Smooth muscle cell (in vitro differentiated cells): ENCODE measurements around the gene RUBCNL. TPM values are rescaled to one million over a fixed set of nuclear protein-coding genes. Genes with fewer than 3 reads are reported as not detected.

Experiments used
- DNase-seq: peaks from one replicate; lab custom pipeline; 2025; ENCODE audit not compliant: unreplicated experiment; lab: John Stamatoyannopoulos, UW
- H2AFZ ChIP-seq: fragments of 200-600 bp; sonication (generic); 2 replicates; pipeline ENCODE4 v1.6.0; 2016; ENCODE audit warnings: antibody characterized with exemption, low read depth, mild to moderate bottlenecking
- H3F3A ChIP-seq: fragments of 200-600 bp; sonication (generic); 2 replicates; pipeline ENCODE4 v1.6.0; 2017; ENCODE audit warnings: antibody characterized with exemption, low read depth
- H3K27ac ChIP-seq: fragments of 200-600 bp; sonication (generic); 2 replicates; pipeline ENCODE4 v1.5.1; 2016; ENCODE audit warnings: low read depth, mild to moderate bottlenecking
- H3K27me3 ChIP-seq: fragments of 200-600 bp; sonication (generic); 2 replicates; pipeline ENCODE4 v1.6.1; 2016; ENCODE audit warnings: low read depth, mild to moderate bottlenecking
- H3K36me3 ChIP-seq: fragments of 200-600 bp; sonication (generic); 2 replicates; pipeline ENCODE4 v1.5.1; 2016; ENCODE audit warnings: low read depth
- H3K4me1 ChIP-seq: fragments of 200-600 bp; sonication (generic); 2 replicates; pipeline ENCODE4 v1.5.1; 2016; ENCODE audit warnings: low read depth
- H3K4me2 ChIP-seq: fragments of 200-600 bp; sonication (generic); 2 replicates; pipeline ENCODE4 v1.6.0; 2016; ENCODE audit warnings: mild to moderate bottlenecking
- H3K4me3 ChIP-seq: fragments of 200-600 bp; sonication (generic); 2 replicates; pipeline ENCODE4 v1.5.1; 2016; ENCODE audit warnings: mild to moderate bottlenecking
- H3K79me2 ChIP-seq: fragments of 200-600 bp; sonication (generic); 2 replicates; pipeline ENCODE4 v1.6.0; 2016; ENCODE audit warnings: low read depth, mild to moderate bottlenecking
- H3K9ac ChIP-seq: fragments of 200-600 bp; sonication (generic); 2 replicates; pipeline ENCODE4 v1.6.0; 2016; ENCODE audit warnings: low read depth
- H3K9me3 ChIP-seq: fragments of 200-600 bp; sonication (generic); replicated peaks from 2 replicates; pipeline ENCODE4 v1.5.1; 2016; ENCODE audit warnings: low read depth
- H4K20me1 ChIP-seq: fragments of 200-600 bp; sonication (generic); 2 replicates; pipeline ENCODE4 v1.6.0; 2016; ENCODE audit warnings: low read depth
- WGBS: methylation state at CpG from one replicate; pipeline ENCODE4 v1.1.7; 2016; ENCODE audit warnings: low lambda C conversion rate; 5-methylcytosine and 5-hydroxymethylcytosine counted together
- polyA plus RNA-seq: library from polyadenylated mRNA; unstranded; fragments of >200 nt; fragmentation: Nextera tagmentation; extraction: Ambion mirVana; gene quantifications from 2 replicates; pipeline ENCODE4 v1.2.1, GENCODE V29; 2016
- total RNA-seq: library from RNA; depleted of rRNA; stranded (reverse); fragments of >200 nt; gene quantifications from 2 replicates; pipeline ENCODE4 v1.2.3, GENCODE V29; 2014
- TF ChIP-seq, protein P1 (sequence below): fragments of 200-600 bp; sonication (generic); IDR thresholded peaks from 2 replicates; pipeline ENCODE4 v1.5.1; 2017; ENCODE audit warnings: borderline replicate concordance, mild to moderate bottlenecking, antibody characterized with exemption; ENCODE audit not compliant: insufficient read depth, poor library complexity, severe bottlenecking

RUBCNL gene
- total and polyA plus RNA-seq, 2 experiments from 2014 or later = 0.49 TPM; not detected in 1

DNA sequence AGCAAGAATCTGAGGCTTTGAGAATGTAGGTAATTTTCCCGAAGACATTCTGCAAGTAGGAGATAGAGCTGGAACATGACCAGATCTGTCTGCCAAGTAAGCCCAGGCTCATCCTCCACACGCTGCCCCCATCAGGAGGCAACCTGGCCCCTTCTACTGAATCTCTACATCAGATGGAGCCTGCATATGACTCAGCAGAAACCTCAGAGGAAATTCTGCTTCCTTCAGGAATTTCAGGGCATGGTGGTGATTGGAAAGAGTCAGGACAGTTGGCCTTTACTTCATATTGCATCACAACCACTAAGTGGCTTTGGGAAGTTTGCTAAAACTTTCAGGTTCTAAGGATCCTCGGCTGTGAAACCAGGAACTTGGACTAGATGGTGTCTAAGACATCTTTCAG lies 90.1 kb downstream of the RUBCNL start:
- Histone ChIP-seq H3K79me2 (no peaks in the 10 kb centered on the region), H3K4me1 (no peaks in the 10 kb centered on the region), H3K36me3 (no peaks in the 10 kb centered on the region), H3F3A (peaks cover 12% of the 10 kb centered on the region), H2AFZ (no peak overlapping the region), H3K9me3 (no peaks in the 10 kb centered on the region), H3K27ac (peak overlapping the region; percentile 77), H3K4me2 (no peak overlapping the region), H3K9ac (peak overlapping the region; percentile 32), H3K27me3 (no peaks in the 10 kb centered on the region), H3K4me3 (no peak overlapping the region), H4K20me1 (no peaks in the 10 kb centered on the region)
- TF ChIP-seq, protein P1, sequence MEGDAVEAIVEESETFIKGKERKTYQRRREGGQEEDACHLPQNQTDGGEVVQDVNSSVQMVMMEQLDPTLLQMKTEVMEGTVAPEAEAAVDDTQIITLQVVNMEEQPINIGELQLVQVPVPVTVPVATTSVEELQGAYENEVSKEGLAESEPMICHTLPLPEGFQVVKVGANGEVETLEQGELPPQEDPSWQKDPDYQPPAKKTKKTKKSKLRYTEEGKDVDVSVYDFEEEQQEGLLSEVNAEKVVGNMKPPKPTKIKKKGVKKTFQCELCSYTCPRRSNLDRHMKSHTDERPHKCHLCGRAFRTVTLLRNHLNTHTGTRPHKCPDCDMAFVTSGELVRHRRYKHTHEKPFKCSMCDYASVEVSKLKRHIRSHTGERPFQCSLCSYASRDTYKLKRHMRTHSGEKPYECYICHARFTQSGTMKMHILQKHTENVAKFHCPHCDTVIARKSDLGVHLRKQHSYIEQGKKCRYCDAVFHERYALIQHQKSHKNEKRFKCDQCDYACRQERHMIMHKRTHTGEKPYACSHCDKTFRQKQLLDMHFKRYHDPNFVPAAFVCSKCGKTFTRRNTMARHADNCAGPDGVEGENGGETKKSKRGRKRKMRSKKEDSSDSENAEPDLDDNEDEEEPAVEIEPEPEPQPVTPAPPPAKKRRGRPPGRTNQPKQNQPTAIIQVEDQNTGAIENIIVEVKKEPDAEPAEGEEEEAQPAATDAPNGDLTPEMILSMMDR = no peak
- DNase-seq = no peak
- 61% methylated on average over 3 of the region's 3 CpGs for WGBS

GRCh38 chr13:46296115-46296822 lies 90.8 kb downstream of the RUBCNL start:
- no peak for DNase-seq
- H3K9me3 ChIP-seq = no peaks in the 10 kb centered on the region
- H2AFZ ChIP-seq = peak overlapping the region; percentile 36
- no peaks in the 10 kb centered on the region for H3K79me2 ChIP-seq
- H3K27ac ChIP-seq = peak overlapping the region; percentile 77
- peaks cover 12% of the 10 kb centered on the region for H3F3A ChIP-seq
- TF ChIP-seq, protein P1 = no peak
- no peak overlapping the region for H3K4me2 ChIP-seq
- H4K20me1 ChIP-seq = no peaks in the 10 kb centered on the region
- 70% methylated on average over 3 of the region's 3 CpGs for WGBS
- peak overlapping the region; percentile 32 for H3K9ac ChIP-seq
- no peaks in the 10 kb centered on the region for H3K4me1 ChIP-seq
- no peaks in the 10 kb centered on the region for H3K27me3 ChIP-seq
- H3K36me3 ChIP-seq = no peaks in the 10 kb centered on the region
- H3K4me3 ChIP-seq = no peak overlapping the region

DNA sequence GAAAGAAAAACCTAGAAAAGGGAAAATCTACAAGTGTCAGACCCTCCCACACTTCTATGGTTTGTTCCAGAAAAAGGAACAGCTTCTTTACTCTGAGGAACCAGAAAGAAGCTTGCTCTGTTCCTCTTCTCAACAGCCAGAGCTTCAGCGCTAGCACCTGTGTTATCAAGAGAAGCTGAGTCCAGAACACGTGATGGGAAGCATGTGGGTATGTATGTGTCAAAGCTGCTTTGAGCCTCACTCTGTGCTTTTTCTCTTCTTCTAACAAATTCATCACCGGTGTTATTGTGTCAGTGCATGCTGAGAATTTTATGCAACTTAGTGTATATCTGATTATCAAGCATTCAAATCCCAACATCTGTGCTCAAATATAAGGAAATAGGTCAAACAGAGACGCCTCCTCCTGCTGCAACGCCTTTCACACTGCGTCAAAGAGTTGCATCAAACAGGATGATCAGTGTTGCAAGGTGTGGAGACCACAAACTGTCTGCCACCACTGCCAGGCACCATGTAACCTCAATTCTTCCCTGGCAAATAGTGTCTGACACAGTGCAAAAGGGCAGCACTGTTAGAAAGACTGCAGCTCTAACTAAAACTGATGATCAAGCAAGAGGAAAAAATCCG lies 91.4 kb downstream of the RUBCNL start:
- no peak for DNase-seq
- Histone ChIP-seq H3K9ac (peak overlapping the region; percentile 24), H3K27ac (peak overlapping the region; percentile 77)

More for the DNA sequence above, 91.4 kb downstream of the RUBCNL start:
- no peak overlapping the region for H3K4me3 ChIP-seq
- H3K36me3 ChIP-seq = no peaks in the 10 kb centered on the region
- 77% methylated on average over 7 of the region's 7 CpGs for WGBS
- peak overlapping the region; percentile 36 for H2AFZ ChIP-seq
- no peaks in the 10 kb centered on the region for H3K79me2 ChIP-seq
- no peaks in the 10 kb centered on the region for H3K4me1 ChIP-seq
- H3F3A ChIP-seq = peaks cover 12% of the 10 kb centered on the region
- no peaks in the 10 kb centered on the region for H3K27me3 ChIP-seq
- H3K9me3 ChIP-seq = no peaks in the 10 kb centered on the region
- no peak overlapping the region for H3K4me2 ChIP-seq
- TF ChIP-seq, protein P1 = no peak
- H4K20me1 ChIP-seq = no peaks in the 10 kb centered on the region
